Bronchial epithelial cell (primary cell): ENCODE results near the gene S1PR5. TPM values are rescaled to one million over a fixed set of nuclear protein-coding genes. Genes with fewer than 3 reads are reported as not detected.

Source experiments
- DNase-seq: peaks from one replicate; pipeline ENCODE4 v3.0.0-alpha.2; 2010; ENCODE audit warnings: low read depth
- FAIRE-seq: peaks from 2 replicates; lab custom pipeline; 2011; peaks lifted over from hg19 to GRCh38; lab: Jason Lieb, UNC
- H3K27me3 ChIP-seq: 2 replicates; pipeline ENCODE4 v1.5.1; 2011; ENCODE audit warnings: low read length; ENCODE audit not compliant: control insufficient read depth, insufficient read depth
- H3K36me3 ChIP-seq: 2 replicates; pipeline ENCODE4 v1.5.1; 2011; ENCODE audit warnings: low read length; ENCODE audit not compliant: control insufficient read depth, insufficient read depth
- H3K4me3 ChIP-seq: 2 replicates; pipeline ENCODE4 v1.5.1; 2011; ENCODE audit warnings: mild to moderate bottlenecking, low read depth, low read length, control low read depth
- CTCF ChIP-seq: IDR thresholded peaks from 2 replicates; pipeline ENCODE4 v1.5.1; 2011; ENCODE audit warnings: mild to moderate bottlenecking, moderate library complexity, low read length, control low read depth, inconsistent platforms; ENCODE audit not compliant: insufficient read depth, severe bottlenecking
- total RNA-seq: library from RNA; depleted of rRNA; stranded (reverse); fragments of >200 nt; gene quantifications from 2 replicates; pipeline ENCODE4 v1.2.1, GENCODE V29; 2014

Gene S1PR5
- total RNA-seq, 1 donor from 2014 or later, result 6.6 TPM

GRCh38 chr19:10519421-10519820 is 2.2 kb upstream of the S1PR5 start:
- Histone ChIP-seq H3K36me3 (peaks cover 5% of the 10 kb centered on the region), H3K27me3 (no peaks in the 10 kb centered on the region), H3K4me3 (no peak overlapping the region)
- no peak for TF ChIP-seq CTCF
- DNase-seq, result no peak
- no peak for FAIRE-seq

GRCh38 chr19:10518444-10519361 is 1.5 kb upstream of the S1PR5 start:
- no peak for FAIRE-seq
- TF ChIP-seq CTCF, result no peak
- no peak for DNase-seq
- H3K27me3 ChIP-seq, result no peaks in the 10 kb centered on the region
- H3K4me3 ChIP-seq, result no peak overlapping the region
- peaks cover 5% of the 10 kb centered on the region for H3K36me3 ChIP-seq

DNA sequence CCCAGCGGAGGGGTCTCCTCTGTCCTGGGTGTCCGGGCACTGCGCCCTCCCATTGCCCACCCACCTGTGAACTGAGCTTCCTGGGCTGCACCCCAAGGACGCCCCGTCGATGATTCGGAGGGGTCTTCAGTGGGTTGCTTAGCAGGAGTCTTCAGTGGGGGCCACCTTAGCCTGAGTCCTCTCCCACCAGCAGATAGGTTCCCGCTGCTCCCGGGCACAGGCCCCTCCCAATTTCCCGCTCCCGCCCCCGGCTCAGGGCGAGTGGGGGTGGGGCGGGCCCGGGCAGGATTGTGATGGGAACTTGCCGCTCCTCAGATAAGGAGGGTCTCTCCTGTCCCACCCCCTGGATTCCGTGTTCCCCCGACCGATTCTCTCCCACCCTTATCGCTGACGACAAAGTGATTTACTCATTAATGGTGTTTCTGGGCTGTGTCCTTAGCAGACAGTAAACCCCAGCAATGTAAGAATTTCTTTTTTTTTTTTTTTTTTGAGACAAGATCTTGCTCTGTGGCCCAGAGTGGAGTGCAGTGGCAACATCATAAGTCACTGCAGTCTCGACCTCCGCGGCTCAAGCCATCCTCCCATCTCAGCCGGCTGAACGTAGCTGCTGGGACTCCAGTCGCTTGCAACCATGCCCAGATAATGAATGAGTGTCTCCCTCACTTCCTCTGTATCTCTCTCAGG is 655 bp upstream of the S1PR5 start:
- Histone ChIP-seq H3K4me3 (peak overlapping the region; percentile 77), H3K36me3 (peaks cover 10% of the 10 kb centered on the region), H3K27me3 (no peaks in the 10 kb centered on the region)
- FAIRE-seq (no peak), DNase-seq (peak; percentile 34)
- TF ChIP-seq CTCF, result no peak

DNA sequence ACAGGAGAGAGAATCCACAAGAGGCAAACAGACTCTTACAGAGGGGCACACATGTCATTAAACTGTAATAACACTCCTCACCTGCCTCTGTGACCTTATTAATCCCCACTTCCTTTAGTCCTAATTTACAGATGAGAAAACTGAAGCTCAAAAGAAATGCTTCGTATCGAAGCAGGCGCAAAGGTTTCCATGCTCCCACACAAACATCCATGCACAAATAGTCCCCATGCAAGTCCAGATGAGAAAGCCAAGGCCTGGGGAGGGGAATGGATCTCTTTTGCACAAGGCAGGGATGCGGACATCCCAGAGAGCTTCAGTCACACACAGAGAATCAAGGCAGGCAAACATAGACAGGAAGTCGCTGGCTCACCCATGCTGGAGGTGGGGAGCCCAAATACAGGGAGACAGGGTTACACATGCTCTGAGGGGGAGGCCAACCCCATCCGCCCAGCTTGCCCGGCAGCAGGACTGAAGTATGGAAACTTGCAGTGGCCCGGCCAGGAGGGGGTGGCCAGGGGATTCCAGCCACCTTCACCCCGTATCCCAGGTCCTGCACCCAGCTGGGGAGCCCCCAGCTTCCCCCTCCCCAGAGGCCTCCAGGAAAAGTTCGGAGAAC is 468 bp downstream of the S1PR5 start:
- DNase-seq (peak; percentile 58), FAIRE-seq (peak; percentile 72)
- peaks cover 10% of the 10 kb centered on the region for H3K36me3 ChIP-seq
- H3K27me3 ChIP-seq, result no peaks in the 10 kb centered on the region
- H3K4me3 ChIP-seq, result peak overlapping the region; percentile 77
- TF ChIP-seq CTCF, result no peak

DNA sequence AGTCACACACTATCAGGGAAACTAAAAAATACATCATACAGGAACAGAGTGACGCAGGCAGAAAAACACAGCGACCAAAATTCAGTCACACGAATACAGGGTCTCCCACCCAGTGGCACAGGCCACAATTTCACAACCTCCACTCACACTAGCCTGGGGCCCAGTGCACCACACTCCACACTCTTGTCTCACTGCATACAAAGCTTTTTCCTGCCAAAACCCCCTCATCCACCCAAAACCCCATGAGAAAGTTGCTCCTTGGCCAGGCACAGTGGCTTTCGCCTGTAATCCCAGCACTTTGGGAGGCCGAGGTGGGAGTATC is 1.2 kb downstream of the S1PR5 start:
- Histone ChIP-seq H3K27me3 (no peaks in the 10 kb centered on the region), H3K4me3 (peak overlapping the region; percentile 77), H3K36me3 (peaks cover 10% of the 10 kb centered on the region)
- DNase-seq (no peak), FAIRE-seq (no peak)
- TF ChIP-seq CTCF, result no peak
